RKO (cell line): ENCODE data around the gene GPR35.

ENCODE experiments used
- DNase-seq: peaks from one replicate; pipeline ENCODE4 v3.0.0-alpha.2; 2016; ENCODE audit warnings: low spot score

GPR35 gene

DNA sequence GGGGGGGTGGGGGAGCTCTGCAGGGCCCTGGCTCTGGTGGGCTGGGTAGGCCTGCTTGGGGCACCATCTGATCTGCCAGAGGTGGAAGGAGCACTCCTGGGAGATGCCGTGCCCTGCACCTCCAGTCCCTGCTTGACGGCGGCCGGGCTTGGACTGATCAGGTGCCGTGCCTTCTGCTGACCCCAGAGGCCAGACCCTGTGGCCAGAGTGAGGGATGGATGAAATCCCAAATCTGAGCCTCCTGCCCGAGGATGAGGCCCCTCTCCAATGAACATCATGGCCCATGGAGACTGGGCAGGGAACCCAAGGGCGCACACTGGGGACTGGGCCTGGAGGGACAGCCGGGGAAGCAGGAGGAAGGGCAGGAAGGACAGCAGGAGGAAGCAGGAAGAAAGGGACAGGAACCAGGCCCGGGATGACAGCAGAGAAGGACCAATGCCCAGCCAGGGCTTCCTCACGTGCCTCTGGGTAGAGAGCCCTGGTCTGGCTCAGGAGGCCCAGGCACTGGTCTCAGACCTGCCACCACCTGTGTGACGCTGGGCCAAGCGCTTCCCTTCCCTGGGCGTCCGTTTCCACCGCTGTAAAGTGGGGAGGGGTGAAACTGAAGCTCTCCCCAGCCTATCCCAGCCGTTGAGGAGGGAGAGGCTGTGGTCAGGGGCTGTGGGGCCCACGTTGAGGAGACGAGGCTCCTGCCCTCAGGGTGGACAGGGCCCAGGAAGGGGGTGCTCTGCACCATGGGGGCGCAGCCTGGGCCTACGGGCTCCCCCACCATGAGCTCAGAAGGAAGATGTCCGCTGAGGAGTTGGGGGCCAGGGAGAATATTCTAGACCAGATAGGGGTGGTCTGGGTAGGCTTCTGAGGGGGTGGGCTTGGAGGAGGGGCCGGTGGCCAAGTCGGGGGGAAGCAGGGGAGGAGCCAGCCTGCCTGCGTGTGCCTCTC is 1.0 kb upstream of the GPR35 start:
- DNase-seq, result no peak

DNA sequence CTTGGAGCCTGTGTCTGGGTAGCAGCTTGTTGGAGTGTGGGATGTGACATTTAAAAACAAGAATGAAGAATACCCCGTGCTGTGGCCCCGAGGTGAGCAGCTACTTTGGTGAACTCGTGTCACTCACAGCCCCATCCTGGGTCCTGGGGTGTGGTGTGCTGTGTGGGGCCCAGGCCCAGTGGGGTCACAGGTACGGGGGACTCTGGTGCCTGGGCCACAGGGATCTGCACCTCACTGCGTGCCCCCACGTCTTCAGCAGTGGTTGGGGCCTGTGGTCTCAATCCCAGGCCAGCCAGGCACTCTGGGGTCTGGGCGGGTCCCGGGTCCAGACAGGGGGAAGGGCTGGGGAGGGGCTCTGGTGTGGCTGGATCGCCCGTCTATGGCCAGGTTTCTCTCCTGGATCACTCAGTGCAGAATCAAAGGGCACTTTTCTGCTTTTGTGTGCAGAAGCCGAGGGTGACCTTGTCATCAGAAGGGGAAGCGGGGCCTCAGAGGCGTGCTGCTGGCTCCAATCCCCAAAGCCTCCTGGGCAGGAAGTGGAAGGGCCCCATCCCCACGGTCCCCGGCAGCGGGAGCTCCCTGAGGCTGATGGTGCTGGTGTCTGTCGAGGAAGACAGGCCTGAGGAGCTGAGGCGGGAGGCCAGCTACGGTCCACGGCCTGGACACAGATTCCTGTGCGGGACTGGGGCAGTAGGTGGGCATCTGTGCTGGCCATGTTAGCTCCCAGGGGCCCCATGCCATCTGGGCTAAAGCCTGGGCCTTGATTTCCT is 1.4 kb downstream of the GPR35 start:
- no peak for DNase-seq

DNA sequence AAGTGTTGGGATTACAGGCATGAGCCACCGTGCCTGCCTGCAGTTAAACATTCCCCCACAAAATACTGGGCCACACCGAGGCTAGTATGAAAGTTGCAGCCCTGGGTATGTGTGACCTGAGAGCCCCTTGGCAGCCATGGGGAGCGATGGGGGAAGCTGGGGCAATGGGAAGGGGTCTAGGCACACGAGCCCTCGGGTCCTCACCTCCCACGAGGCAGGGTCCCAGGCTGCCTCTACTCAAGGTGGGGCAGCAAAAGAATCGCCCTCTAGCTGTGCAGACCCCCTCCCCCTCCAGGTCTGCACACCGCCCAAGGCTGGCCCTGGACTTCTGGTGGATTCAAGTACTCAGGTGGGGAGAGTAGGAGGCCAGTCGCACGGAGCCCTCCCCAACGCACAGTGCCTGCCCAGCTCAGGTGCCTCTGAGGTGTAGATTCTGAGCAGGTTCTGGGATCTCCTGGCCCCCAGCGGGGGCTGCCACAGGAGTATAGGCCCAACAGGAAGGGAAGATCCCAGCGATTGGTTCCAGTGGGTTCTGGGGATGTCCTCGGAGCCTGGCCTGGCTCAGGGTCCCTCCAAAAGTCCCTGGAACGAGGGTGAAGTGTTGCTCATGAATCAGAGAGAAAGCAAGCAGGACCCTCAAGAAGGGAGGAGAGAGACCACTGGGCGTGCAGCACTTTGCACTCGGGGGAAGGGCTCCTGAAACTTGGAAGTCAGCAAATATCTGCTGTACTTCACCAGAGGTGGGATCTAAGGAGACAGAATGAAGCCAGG is 2.6 kb downstream of the GPR35 start:
- DNase-seq, result no peak

DNA sequence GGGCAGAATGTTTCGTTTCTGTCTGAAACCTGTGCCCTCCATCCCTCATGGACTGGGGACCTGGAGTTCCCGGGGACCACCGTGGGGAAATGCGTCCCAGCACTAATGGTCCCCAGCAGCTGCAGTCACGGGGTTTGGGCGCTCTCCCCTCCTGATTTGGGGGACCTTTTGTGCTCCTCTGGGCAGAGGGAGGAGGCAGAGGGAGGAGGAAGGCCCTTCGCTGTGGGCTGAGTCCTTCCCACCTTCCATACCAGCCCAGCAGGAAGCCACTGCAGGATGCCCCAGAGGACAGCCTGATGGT is 3.2 kb downstream of the GPR35 start:
- no peak for DNase-seq

DNA sequence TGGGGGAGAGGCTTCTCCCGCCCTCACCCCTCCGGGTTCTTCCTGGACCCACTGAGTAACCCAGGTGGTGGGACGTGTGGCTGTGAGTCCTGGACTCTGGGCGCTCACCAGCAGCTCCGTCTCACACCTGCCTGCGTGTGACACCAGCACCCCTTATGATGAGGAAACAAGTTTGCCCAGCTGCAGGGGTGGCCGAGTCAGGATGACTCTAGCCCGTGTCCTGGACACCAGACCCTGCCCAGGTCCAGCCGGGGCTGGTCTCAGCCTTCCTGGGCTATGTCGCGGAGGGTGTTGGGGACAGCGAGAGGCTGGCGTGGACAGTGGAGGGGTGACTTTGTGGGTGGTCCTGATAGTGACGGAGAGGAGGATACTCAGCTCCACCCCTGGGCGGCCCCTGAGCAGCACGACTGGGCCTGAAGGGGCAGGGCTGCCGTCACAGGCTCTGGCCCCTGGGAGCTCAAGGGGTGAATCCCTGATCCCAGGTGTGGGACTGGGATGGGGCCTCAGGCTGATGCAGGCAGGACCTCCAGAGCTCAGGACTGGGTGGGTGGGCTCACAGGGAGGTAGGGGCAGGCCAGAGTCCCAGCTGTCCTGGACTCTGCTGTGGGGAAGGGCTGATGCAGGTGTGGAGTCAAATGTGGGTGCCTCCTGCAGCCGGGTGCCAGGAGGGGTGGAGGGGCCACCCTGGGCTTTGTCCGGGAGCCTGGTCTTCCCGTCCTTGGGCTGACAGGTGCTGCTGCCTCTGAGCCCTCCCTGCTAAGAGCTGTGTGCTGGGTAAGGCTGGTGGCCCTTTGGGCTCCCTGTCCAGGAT is 3.7 kb downstream of the GPR35 start:
- no peak for DNase-seq

DNA sequence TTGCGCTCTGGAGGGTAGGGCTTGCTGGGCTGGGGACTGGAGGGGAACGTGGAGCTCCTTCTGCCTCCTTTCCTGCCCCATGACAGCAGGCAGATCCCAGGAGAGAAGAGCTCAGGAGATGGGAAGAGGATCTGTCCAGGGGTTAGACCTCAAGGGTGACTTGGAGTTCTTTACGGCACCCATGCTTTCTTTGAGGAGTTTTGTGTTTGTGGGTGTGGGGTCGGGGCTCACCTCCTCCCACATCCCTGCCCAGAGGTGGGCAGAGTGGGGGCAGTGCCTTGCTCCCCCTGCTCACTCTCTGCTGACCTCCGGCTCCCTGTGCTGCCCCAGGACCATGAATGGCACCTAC is 4.3 kb downstream of the GPR35 start:
- DNase-seq, result no peak

DNA sequence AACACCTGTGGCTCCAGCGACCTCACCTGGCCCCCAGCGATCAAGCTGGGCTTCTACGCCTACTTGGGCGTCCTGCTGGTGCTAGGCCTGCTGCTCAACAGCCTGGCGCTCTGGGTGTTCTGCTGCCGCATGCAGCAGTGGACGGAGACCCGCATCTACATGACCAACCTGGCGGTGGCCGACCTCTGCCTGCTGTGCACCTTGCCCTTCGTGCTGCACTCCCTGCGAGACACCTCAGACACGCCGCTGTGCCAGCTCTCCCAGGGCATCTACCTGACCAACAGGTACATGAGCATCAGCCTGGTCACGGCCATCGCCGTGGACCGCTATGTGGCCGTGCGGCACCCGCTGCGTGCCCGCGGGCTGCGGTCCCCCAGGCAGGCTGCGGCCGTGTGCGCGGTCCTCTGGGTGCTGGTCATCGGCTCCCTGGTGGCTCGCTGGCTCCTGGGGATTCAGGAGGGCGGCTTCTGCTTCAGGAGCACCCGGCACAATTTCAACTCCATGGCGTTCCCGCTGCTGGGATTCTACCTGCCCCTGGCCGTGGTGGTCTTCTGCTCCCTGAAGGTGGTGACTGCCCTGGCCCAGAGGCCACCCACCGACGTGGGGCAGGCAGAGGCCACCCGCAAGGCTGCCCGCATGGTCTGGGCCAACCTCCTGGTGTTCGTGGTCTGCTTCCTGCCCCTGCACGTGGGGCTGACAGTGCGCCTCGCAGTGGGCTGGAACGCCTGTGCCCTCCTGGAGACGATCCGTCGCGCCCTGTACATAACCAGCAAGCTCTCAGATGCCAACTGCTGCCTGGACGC is 4.9 kb downstream of the GPR35 start:
- no peak for DNase-seq

DNA sequence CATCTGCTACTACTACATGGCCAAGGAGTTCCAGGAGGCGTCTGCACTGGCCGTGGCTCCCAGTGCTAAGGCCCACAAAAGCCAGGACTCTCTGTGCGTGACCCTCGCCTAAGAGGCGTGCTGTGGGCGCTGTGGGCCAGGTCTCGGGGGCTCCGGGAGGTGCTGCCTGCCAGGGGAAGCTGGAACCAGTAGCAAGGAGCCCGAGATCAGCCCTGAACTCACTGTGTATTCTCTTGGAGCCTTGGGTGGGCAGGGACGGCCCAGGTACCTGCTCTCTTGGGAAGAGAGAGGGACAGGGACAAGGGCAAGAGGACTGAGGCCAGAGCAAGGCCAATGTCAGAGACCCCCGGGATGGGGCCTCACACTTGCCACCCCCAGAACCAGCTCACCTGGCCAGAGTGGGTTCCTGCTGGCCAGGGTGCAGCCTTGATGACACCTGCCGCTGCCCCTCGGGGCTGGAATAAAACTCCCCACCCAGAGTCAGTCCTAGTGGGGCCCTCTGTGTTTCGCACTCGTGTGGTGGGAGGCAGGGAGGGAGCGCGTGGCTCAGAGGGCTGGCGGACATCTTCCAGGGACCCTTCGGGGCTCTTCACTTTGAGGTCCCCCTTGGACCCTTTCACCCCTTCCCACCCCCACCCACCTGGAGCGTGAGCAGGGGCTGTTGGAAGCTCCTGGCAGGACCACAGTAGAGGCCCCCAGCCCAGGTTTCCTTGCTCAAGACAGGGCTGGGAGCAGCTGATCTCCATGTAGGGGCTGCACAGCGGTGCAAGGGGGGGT is 5.7 kb downstream of the GPR35 start:
- no peak for DNase-seq

DNA sequence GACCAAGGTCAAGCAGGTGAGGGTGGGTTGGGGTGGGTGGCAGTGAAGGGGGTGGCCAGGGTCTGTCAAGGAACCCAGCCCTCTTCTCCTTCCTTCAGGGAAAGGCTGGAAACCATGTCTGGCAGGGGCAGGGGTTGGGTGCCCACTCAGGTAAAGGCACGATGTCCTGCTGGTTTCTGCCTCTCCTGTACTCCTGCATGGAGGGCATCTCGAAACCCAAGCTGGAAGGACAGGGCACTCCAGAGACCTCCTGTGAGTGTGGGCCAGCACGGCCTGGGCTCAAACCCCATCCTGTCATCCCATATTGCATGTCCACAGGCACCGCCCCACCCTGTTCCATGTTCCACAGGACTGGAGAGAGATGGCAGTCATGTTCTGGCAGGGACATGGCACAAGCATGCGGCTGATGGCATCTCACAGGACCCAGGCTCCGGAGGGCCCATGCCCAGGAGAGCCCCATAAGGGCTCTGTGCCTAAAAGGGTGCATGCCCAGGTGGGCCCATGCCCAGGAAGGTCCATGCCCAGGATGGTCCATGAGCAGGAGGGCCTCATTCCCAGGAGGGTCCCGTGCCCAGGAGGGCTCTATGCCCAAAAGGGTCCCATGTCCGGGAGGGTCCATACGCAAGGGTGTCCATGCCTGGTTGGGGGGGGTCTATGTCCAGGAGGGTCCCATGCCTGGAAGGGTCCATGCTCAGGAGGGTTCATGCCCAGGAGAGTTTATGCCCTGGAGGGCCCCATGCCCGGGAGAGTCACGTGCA is 6.4 kb downstream of the GPR35 start:
- DNase-seq, result no peak

DNA sequence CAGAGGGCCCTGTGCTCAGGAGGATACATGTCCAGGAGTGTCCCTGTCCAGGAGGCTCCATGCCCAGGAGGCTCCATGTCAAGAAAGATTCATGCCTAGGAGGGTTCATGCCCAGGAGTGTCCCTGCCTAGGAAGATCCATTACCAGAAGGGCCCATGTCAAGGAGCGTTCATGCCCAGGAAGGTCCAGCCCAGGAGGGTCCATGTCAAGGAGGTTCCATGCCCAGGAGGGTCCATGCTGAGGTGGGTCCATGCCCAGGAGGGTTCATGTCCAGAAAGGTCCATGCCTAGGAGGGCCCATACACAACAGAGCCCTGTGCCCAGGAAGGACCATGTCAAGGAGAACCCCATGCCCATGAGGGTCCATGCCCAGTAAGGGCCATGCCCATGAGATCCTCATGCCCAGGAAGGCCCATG is 7.0 kb downstream of the GPR35 start:
- no peak for DNase-seq

DNA sequence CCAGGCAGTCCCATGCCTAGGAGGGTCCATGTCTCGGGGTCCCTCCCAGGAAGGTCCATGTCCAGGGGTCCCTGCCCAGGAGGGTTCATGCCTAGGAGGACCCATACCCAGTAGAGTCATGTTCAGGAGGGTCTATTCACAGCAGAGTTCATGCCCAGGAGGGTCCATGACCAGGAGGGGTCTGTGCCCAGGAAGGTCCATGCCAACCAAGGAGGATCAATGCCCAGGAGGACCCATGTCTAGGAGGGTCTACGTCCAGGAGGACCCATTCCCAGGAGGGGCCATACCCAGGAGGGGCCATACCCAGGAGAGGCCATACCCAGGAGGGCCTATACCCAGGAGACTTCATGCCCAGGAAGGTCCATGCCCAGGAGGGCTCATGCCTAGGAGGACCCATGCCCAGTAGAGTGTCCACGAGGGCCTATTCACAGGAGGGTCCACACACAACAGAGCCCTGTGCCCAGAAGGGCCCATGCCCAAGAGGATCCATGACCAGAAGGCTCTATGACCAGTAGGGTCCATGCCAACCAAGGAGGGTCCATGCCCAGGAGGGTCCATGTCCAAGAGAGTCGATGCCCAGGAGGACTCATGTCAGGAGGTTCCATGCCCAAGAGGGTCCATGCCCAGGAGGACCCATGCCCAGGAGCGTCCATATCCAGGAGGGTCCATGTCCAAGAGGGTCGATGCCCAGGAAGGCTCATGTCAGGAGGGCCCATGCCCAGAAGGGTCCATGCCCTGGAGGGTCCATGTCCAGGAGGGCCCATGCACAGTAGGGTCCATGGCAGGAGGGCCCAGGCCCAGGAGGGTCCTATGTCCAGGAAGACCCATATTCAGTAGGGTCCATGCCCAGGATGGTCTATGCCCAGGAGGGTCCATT is 10.1 kb downstream of the GPR35 start:
- DNase-seq, result no peak

DNA sequence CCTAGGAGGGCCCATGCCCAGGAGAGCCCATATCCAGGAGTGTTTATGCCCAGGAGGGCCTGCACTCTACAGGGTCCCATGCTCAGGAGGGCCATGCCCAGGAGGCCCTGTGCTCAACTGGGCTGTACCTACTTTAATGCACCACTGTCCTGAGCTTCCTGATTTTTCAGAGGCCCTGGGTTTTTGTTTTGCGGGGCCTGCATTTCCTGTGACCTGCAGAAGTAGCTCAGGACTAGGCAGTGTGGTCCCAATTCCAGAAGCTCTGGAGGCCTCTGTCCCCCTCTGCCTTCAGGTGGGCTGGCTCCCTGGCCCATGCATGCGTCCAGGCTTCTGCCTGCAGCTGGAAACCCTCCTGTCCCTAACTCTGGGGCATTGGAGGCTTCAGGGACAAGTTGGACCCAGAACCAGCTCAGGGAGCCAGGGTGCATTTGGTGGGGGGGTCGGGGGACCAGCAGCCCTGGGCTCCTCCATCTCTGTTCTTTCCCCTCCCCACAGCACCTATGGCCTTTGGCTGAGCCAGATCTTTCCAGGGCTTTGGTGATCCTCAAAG is 10.8 kb downstream of the GPR35 start:
- DNase-seq, result no peak

DNA sequence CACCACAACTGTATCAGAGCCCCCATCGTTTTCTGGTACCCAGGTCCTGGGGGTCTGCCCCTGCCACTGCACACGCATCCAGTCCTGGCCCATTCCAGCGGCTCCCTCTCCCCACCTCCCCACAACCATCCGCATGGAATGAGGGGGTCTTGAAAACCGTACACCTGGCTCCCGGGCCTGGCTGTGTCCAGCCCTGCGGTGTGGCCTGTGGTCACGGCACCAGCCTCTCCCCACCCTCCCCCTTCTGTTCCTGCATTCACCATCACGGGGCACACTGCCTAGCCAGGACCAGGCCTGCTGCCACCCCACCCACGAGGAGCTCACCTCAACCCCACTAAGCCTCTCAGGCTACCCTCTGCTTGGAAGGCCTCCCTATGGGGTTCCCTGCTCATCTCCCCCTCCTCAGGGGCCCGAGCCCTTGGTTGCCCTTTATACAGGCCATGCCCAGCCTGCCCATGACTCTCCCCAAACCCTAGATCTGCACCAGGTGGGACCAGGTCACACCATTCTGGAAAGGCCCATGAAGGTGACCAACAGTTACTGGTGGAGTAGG is 11.4 kb downstream of the GPR35 start:
- no peak for DNase-seq

DNA sequence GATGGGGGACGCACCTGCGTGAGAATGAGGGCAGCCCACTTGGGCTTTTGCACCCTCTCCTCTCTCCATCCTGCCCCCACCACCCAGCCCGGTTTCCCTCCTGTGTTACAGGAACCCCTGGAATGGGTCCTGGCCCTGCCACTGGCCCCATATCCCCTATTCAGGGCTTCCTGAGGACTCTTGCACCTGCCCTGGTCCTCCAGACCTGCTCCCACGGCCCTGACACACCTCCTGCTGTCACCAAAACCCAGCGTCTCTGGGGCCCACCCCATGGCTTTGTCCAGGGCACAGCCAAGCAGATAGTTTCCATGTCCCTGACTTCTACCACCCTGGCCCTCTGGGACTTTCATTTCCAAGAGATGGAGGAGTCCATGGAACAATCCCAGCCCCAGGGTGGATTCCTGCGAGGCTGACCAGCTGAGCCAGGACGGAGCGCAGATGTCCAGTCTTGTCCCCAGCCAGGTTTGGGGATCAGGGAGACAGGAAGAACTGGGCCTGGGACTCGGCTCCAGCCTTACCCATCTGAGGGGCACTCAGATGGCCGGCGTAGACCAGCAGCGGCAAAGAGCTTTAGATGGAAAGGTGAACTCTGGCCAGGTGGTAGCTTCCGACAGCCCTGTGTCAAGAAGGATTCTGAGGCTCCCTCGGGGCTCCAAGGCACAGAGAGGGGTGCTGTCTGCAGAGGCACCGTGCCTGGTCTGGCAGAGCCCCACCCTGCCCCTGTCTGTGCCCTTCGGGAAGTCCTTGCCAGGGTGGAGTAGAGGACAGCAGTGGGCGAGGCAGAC is 12.0 kb downstream of the GPR35 start:
- DNase-seq, result no peak

DNA sequence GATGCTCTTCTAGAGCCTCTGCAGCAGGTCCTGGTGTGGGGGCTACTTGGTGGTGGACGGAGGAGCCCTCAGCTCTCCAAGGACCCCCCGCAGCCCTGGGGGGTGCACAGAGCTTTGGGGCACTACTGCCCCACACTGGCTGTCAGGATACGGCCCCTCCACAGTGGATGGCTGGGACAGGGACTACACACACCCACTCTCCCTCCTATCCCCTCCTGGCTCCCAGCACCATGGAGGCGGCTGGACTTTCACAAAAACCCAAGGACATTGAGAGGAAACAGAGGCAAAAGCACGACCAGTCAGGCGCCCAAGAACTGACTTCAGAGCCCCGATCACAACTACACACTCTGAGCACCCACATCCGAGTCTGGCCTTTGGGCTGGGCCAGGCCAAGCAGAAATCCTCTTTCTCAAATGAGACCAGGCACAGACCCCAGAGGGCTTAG is 12.6 kb downstream of the GPR35 start:
- no peak for DNase-seq

DNA sequence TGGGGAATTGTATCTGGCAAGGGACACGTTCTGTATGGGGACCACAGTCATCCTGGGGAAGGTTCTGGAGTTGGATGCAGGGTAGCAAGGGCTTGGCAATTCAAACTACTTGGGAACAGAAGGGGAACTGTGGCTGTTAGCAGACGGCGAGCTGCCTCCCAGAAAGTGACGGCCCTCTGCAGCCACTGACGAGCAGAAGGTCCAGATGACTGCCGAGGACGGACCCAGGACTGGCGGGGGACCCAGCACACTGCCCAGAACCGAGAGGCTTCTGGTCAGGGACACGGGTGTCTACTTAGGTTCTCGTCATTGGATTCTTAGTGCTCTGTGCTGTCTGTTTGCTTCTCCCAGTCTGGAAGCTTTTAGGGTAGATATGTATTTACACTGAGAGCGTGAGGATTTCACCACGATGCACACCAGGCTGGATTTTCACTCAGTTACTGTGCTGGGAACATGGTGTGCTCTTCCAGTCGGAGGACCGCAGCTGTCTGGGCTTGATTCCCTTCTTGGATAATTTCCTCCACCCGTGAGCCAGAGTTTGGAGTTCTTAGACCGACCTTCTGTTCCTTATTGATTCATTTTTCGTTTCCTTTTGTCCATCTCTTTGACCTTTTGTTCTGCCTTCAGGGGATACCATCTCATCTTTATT is 13.4 kb downstream of the GPR35 start:
- no peak for DNase-seq

DNA sequence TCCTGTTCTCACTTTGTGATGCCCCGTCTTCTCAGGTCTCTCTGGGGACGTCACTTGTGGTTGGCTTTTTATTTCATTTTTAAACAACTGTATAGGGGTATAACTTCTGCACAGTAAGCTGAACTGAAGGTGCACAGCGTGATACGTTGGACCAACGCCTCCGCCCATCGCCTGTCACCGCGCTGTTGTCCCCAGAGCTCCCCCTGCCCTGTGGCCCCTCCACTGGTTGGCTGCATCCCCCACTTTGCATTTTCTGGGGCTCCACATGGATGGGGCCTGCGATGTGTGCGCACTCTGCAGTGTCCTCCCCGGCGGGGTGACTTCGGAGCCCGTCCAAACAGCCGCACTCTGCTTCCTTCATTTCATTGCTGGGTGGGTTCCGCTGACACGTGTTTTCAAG is 14.3 kb downstream of the GPR35 start:
- DNase-seq, result no peak
